DOHH2 (cell line): Measurements from ENCODE around the gene SEMA4D.

Experiments
- CTCF ChIP-seq: fragments of 200-600 bp; sonication (generic); IDR thresholded peaks from one replicate; pipeline ENCODE4 v1.5.1; 2014; ENCODE audit warnings: antibody characterized with exemption, mild to moderate bottlenecking, low read depth, low read length; ENCODE audit not compliant: poor library complexity, severe bottlenecking
- EZH2phosphoT487 ChIP-seq: fragments of 200-600 bp; sonication (generic); IDR thresholded peaks from 2 replicates; pipeline ENCODE4 v1.6.1; 2017; ENCODE audit warnings: borderline replicate concordance, mild to moderate bottlenecking, antibody characterized with exemption, low read length, moderate library complexity, mixed read lengths

- TF ChIP-seq CTCF (no peak), EZH2phosphoT487 (no peak)
Observed at GRCh38 chr9:89446261-89446960, 51.5 kb downstream of the SEMA4D start.
